HG02610 (cell line): ENCODE data around the gene SPRY4.
"Not testable (repeated sequence)": the region's sequence is repeated elsewhere in the genome, so short reads cannot be mapped to it uniquely, and the experiment has no call there.

Experiments
- ATAC-seq: cut with Tn5 transposase; IDR thresholded peaks from one replicate; pipeline ENCODE4 v1.9.1; 2021; ENCODE audit warnings: mild to moderate bottlenecking, moderate library complexity; ENCODE audit not compliant: unreplicated experiment

Gene SPRY4

DNA sequence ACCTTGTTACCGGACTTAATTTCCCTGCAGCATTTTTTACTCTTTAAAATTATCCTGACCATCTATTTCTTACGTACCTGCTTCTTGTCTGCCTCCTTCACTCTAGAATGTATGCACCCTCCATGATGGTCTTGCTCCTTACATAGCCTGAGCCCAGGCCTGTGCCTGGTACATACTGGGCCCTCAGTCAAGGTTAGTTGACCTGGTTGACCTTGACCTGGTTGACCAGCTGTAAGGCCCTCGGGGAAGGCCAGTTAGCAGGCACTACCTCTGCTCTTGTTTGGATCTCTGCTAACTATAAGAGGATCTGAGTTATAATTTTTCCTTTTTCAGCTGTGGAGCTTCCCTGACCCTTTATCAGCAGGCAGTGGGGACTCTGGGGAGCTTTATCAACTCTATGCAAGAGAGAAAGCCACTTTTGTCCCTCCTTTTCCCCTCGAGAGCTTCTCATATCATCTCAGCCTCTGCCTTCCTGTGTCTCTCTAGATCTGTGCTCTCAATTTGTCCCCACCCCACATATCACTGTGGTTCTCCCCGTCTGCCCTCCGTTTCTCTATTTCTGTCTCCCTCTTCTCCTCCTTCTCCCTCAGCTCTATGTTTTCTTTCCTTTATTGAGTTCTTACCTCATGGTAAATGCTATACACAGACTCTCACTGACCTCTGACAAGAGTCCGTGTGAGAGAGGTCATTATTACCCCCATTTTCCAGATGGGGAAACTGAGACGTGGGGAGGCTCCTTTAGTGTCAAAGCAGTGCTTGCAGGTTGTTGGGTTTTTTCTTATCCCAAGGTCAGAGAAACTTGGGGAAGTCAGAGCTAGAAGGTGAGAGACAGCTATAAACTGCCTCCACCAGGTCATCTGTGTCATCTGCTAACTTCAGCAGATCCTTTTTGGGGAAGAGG lies 28.6 kb downstream of the SPRY4 start:
- ATAC-seq: no peak

DNA sequence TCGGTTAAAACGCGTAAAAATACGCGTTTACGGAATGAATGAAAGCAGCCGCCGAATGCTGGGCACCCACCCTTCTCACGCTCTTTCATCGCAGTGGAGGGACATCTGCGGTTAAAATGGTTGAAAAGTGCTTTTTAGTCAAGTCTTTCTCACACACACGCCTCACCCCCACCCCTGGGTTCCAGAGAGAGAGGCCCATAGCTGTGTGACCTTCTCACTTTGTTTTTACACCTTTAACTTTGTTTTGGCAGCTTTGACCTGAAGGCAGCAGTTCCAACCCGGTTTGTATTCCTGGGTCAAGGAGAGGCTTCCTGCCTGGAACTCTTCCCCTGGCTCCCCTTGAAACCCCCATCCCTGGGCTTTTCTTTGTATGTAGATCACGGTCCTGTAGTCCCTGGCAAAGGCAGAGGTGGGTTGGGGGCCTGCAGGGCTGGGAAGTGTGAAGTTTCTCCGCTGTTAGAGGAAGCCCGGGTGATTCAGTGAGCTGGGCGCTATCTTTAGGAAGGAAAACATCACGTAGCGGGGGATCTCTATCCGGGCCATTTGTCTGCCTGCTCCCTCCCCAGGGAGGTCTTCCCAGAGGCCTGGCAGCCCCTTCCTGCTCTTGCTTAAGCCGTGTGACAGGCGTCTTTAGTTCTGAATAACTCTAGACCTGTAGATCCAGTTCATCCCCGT lies 29.6 kb downstream of the SPRY4 start:
- no peak for ATAC-seq

DNA sequence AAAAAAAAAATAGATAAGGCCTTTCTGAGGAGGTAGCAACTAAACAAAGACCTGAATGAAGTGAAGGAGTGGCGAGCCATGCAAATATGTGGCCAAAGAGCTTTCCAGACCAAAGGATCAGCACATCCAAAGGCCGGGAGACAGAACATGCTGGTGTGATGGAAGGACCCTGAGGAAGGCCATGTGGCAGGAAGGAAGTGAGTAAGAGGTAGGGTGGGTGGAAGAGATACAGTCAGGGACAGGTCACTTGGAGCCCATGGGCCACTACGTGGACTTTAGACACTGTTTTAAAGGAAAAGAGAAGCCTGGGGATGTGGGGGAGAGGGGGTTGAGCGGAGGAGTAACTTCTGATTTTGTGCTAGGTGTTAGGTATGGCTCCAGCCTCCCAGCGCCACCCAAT lies 31.3 kb downstream of the SPRY4 start:
- no peak for ATAC-seq

DNA sequence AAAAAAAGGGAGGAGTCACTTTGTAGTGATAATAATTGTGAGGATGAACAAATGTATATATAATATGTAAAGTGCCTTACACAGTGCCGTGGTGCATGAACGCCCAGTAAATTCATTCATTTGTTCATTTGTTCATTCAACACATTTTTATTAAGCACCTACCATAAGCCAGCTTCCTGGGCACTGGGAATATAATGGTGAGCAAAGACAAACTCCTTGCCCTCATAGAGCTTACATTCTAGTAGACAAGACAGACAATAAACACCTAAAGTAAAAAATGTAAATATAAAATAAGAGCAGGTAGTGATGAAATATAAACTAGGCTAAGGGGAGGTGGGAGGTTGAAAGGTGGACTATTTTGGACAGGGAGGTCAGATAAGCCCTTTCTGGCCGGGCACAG lies 32.0 kb downstream of the SPRY4 start:
- ATAC-seq: no peak

DNA sequence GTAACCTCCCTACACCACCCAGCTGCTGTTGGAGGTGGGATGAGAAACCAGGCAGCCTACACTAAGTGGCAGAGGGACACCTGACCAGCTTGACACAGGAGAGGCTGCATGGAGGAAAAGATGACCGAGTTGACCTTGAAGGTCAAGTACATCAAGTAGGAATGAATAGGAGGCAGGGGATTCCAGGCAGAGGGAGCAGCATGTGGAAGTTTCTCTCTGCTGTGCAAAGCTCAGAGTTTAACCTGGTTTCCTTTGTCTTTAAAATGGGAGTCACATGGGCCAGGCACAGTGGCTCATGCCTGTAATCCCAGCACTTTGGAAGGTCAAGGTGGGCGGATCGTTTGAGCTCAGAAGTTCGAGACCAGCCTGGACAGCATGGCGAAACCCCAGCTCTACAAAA lies 32.6 kb downstream of the SPRY4 start:
- ATAC-seq: no peak

DNA sequence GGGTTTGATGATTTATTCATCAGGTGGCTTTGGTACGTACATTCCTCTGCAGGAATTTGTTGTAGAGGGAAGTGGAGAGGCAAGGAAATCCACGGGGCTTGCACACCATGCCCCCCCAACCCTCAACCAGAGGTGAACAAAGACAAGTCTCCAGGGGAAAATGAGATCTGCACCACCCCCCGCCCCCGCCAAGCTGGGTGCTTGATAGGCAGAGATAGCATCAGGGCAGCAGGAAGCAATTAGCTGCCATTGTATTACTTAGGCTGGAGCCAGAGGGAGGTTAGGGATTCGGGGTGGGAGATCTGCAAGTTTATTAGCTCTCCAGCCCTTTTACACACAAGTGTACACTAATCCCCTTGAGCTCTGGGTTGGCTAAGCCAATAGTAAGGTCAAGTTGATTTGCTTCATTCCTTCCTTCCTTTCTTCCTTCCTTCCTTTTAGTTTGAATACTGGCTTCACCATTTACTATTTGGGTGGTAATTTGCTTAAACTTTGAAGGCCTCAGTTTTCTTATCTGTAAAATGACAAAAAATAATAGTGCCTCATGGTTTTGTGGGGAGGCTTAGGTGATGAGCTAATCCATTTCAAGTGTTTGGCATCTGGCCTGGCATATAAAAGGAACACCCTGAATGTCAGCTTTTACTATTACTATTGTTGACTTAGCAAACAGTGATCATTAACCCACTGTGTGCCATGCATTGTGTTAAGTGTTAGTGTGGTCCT lies 34.1 kb downstream of the SPRY4 start:
- ATAC-seq: no peak

DNA sequence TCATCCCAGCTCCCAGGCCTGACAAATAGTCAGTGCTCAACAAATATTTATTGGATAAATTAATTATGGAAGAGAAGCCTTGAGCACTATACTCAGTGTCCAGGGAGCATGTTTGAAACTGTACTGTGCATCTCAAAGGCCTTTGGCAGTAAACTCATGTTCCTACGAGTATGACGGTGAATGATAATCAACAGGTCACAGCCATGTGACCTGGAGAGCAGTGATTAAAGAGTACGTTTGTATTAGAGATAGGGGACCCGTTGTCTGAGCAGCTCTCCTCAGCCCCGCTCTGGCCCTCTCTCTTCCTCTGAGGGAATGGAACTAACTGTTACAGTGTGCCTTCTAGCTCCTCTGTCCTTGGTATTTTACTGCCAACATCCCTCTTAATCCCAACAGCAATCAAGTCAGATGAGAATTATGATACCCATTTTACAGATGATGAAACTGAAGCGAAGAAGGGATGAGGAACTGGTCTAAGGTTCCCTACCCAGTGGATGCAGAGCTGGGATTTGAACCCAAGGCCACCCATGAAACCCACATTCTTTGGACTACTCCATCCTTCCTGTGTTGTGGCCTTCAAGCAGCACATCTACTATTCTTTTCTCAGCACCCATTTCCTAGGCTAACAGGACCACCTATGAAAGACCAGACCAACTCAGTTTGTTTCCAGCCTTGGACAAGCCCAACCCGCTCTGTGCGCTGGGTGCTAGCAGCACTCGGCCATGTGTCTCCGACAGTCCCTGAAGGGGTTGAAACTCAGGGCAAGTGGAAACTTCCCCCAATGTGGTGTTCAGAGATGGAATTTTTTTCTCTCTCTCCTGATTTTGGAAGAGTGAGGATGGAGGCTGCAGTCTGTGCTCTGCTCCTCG lies 34.9 kb downstream of the SPRY4 start:
- no peak for ATAC-seq

DNA sequence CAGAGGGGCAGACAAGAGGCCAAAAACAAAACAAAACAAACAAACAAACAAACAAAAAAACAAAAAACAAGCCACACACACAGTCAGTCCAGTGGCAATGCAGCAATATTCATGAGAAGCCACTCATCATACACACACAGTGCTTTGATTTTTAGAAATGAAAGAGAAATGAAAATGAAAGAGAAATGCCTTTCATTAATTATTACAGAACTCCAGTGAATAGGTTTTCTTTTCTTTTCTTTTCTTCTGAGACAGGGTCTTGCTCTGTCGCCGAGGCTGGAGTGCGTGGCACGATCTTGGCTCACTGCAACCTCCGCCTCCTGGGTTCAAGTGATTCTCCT lies 36.9 kb downstream of the SPRY4 start:
- ATAC-seq: no peak

DNA sequence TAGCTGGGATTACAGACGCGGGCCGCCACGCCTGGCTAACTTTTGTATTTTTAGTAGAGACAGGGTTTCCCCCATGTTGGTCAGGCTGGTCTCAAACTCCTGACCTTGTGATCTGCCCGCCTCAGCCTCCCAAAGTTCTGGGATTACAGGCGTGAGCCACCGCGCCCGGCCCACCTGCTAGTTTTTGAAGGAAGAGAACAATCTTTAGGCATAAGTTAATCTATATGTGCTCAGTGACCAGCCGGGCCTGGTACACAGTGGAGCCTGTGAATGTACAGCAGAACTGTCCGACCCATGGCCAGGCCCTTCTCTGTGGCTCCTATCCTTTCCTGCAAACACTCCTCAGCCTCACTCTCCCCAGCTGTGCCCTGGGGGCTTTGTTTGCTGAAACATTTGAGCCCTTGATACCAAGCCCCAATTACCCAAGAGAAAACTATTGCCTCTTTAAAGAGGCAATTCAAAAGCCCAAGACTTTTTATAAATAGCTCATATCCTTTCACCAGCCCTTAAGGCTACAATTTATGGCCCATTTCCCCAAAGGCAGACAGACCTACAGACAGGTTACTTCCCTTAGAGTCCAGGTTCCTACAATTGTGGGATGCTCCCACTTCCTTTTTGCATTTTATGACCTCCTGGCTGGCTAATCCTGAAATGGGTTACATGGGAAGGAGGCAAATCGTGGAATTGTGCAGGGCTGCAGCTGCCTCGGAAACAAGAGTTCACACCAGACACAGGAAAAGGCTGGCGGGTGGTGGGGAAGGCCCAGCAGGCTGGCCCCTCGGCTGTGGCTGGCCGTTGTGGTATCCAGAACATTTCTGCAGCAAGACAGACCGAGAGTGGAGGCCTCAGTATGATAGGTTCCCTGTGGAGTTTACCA lies 37.5 kb downstream of the SPRY4 start:
- no peak for ATAC-seq

DNA sequence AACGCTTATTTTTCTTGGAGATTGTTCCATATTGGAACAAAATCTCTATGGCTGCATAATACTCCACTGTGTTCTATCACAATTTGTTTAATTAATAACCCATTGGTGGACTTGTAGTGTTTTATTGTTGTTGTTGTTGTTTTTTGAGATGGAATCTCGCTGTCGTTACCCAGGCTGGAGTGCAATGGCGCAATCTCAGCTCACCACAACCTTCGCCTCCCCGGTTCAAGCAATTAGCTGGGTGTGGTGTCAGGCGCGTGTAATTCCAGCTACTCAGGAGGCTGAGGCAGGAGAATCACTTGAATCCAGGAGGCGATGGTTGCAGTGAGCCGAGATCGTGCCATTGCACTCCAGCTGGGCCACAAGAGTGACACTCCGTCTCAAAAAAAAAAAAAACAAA lies 38.7 kb downstream of the SPRY4 start:
- ATAC-seq: no peak

DNA sequence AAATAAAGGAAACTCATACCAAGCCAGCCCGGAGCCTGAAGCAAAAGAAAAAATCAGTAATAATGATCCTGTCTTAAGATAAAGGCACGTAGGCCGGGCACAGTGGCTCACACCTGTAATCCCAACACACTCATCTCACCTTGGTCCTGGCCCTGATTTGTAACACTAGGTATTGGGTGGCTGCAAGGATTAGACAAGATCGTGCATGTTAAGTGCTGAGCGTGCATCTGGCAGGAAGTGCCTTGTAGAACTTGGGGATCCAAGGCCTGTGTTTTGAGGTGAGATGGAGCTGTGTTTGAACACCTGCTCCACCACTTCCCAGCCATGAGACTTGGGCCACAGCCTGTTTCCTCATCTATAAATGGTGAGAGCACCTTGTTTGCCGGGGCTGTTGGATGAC lies 41.5 kb downstream of the SPRY4 start:
- ATAC-seq: no peak

DNA sequence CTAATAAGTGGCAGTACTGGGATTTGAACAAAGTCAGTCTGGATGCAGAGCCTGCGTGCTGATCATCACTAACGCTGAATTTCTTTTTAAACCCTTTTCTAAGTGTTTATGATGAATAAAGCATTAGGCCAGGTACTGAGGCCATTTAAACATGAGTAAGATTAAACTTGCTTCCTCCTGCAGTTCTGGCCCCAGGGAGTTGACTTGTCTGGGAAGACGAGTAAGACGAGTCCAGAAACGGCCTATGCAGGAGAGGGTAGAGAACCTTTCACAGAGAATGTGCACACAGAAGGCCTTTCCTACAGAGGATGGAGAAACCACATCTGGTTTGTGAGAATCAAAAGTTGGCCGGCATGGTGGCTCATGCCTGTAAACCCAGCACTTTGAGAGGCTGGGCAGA lies 42.9 kb downstream of the SPRY4 start:
- no peak for ATAC-seq

DNA sequence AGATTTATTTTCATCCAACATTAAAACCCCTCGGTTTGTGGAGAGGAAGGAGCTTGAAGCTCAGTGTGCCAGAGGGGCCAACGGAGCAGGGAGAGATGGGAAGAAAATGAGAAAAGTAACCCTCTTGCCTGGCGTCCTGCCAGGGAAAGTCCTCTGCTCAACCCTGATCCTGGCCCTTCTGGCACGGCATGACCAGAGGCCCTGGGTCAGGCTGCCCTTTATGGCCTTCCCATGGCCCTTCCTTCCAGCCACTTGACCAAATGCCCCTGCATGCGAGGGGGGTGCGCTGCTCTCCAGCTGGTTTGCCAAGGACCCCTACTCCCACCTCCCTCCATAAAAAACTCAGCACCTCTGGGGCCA lies 43.8 kb downstream of the SPRY4 start:
- no peak for ATAC-seq

DNA sequence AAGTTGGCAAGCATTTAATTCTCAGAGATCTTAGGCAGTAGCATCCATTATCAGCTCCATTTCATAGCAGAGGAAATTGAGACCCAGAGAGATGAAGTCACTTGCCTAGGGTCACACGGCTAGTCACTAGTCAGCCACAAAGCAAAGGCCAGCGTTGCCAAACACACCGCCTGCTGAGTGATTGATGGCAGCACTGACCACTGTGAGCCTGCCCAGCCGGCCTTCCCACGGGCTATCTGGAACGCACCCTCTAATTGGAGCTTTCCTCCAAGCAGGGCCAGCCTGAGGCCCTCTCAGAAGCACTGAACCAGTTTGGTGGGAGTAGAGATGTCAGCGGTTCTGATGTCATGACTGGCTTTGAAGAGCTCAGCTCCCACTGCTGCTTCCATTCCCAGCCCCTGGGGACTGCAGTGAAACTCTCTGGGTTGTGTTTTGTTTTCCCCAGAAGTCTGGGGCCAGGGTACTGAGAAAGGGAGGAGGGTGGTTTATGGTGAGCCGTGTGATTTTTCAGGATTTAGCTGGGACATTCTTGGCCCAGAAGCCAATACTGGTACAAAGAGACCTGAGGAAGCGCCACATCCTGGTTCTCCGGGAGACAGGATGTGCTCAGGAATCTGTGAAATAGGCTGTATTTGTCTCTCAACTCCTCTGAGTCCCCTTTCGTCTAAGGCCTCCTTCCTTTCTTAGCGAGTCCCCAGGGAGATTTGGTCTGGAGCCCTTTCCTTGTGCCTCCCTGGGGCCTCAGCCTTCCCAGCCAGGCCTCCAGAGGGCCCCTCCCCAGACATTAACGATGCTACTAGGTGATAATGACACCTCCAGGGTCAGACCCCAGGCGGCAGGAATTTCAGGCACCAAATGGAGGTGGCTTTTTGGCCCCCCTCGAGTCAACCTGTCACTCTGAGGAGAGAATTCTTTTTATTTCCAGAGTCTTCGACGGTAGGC lies 44.5 kb downstream of the SPRY4 start:
- no peak for ATAC-seq

DNA sequence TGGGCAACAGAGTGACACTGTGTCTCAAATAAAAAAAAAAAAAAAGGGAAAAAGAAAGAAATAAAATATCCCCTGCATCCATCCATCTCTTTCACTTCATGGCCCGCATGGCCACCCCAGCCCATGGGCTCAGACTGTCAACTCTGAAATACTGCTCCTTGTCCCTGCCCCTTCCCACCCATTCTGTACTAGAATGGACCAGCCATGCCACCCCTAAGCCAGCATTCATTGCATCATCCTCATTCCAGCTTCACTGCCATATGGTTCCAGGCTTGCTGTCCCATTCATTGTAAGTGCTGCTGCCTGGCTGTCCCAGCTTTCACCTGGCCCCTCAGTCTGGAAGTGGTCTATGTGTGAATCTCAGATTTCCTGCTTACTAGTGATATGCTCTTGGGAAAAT lies 46.2 kb downstream of the SPRY4 start:
- ATAC-seq: no peak

DNA sequence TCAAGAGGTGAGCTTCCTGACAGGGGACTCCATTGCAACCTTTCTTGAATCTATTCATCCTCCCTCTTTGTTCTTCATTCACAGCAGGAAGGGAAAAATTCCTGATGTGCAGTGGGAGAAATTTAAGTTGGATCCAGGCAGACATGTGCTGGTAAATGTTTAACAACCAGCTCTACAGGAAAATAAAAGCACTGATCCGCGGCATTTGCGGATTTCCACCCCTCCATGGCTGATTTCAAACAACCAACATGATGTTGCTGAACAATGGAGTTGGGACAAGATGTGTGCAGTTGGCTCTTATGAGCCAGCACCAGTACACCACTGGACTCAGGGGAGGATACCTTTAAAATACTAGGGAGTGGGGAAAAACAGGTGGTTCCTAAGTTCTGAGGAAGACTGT lies 47.0 kb downstream of the SPRY4 start:
- ATAC-seq: no peak

DNA sequence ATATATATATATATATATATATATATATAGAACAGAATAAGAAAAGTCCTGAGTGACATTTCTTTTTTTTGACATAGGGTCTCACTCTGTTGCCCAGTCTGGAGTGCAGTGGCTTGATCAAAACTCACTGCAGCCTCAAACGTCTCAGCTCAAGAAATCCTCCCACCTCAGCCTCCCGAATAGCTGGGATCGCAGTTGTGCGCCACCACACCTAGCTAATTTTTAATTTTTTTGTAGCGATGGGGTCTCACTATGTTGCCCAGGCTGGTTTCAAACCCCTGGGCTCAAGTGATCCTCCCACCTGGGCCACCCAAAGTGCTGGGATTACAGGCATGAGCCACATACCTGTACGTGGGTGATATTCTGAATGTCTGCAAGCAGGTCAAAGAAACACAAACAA lies 48.3 kb downstream of the SPRY4 start:
- no peak for ATAC-seq

DNA sequence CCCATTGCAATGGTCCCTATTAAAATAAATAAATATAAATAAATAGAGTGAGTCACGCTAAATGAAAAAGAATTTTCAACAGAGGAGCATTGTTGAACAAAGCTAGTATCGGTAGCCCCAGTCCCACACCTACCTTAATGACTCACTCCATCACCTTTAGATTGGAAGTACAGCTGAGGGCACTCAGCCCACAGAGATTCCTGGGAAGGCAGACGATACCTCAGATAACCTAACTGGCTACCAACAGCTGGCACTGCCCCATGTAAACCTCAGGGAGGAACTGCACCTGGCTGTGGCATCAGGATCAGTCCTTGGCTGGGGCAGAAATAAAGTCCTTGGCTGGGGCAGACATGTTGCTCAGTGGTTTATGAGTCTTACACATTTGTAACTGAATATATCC lies 49.3 kb downstream of the SPRY4 start:
- ATAC-seq: no peak

DNA sequence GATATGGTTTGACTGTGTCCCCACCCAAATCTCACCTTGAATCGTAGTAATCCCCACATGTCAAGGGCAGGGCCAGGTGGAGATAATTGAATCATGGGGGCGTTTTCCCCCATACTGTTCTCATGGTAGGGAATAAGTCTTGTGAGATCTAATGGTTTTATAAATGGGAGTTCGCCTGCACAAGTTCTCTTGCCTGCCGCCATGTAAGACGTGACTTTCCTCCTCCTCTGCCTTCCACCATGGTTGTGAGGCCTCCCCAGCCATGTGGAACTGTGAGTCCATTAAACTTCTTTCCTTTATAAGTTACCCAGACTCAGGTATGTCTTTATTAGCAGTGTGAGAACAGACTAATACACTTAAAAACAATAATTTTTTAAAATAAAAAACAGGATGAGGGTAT lies 52.2 kb downstream of the SPRY4 start:
- ATAC-seq: not testable (repeated sequence)
